ENCODE results near the gene AGPAT1. TPM values are rescaled to one million over a fixed set of nuclear protein-coding genes. Genes with fewer than 3 reads are reported as not detected.

AGPAT1 gene
- total and polyA plus RNA-seq, 2 experiments from 2014 or later, result 39.7 to 71.2 TPM

- in situ Hi-C loops (cut with MboI), result no loop called here
- Histone ChIP-seq H3K36me3 (ENCODE audit: low read depth) (peaks cover 11% of the 10 kb centered on the region; the same call in 1 of the 2 replicates), H3K9ac (peak overlapping the region; percentile 91), H3K4me1 (ENCODE audit: insufficient read depth) (peaks cover 20% of the 10 kb centered on the region), H2AFZ (peak overlapping the region; percentile 97), H3K9me3 (ENCODE audit: low read depth) (no peaks in the 10 kb centered on the region), H4K20me1 (ENCODE audit: insufficient read depth) (no peaks in the 10 kb centered on the region), H3K4me2 (ENCODE audit: unreplicated experiment) (peak overlapping the region; percentile 93), H3K9me2 (ENCODE audit: insufficient read depth) (no peaks in the 10 kb centered on the region), H3F3A (ENCODE audit: insufficient read depth) (peaks cover 9% of the 10 kb centered on the region; the same call in 1 of the 2 replicates), H3K79me2 (ENCODE audit: insufficient read depth) (peaks cover 28% of the 10 kb centered on the region), H3K27me3 (replicated peaks; ENCODE audit: insufficient read depth) (no peaks in the 10 kb centered on the region), H3K27ac (peak overlapping the region; percentile 91), H3K4me3 (peak overlapping the region; percentile 94)
- WGBS, 2 experiments (ENCODE audit: low coverage in 1 of 2, low lambda C conversion rate in 2 of 2, missing lambda C conversion rate in 2 of 2), result 2 to 7% methylated on average over 33 to 34 of the region's 34 CpGs
- TF ChIP-seq EZH2 (IDR thresholded peaks at IDR 0.05; ENCODE audit: insufficient read depth, poor library complexity, severe bottlenecking), result no peak
- DNase-seq, result peak; percentile 86
Measured at GRCh38 chr6:32154514-32155161, 21.2 kb downstream of the AGPAT1 start.

DNA sequence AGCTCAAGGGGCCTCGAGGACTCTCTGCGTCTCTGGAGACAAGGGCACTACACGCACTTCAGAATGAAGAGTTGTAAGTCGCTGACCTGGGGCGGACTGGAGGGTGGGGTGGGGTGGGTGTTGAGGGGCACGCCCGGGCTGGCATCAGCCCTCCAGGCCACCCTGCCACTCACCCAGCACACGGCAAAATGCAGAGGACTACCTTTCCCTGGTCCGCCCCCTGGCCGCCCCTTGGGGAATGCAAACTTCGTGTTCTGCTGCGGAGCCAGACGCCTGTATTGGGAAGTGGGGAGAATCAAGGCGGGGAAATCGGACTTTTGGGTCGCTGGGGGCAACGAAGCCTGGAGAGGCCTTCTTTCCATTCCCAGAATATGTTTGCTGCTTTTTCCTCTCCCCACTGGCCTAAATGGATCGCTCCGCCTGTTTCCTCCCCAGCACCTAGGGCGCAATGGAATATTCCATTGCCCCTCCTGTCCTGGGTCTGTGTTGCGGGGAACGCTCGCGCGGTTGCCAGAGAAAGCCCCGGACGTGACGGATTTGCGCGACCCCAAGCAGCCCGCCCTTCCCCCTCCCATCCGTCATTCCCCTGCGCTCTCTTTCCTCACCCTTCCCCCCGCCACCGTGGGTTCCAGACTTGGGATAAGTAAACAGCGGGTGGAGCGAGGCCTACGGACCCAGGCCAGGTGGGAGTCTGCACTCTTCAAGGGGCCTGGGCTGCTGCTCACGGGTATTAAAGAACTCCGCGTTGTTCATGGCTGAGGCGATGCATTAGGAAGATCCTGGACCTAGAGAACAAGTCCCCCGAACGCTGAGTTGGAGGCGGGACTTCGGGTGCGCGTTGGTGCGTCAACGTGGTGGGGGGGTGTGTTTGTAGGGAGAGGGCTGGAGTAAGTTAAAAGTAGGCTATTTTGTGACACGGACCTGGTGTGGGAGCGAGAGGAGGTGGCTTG lies 22.0 kb downstream of the AGPAT1 start, which contains the start of gene PPT2:
TSS of gene PPT2 (plus strand) at position 578 of the 950 bp plus-strand sequence. CDS start 454 bp downstream, outside the sequence.
- Histone ChIP-seq H3K4me2 (ENCODE audit: unreplicated experiment) (peak within 1 kb of the TSS; percentile 93), H4K20me1 (ENCODE audit: insufficient read depth) (no peaks in the 10 kb centered on the region), H3K4me1 (ENCODE audit: insufficient read depth) (peaks cover 20% of the 10 kb centered on the region), H2AFZ (peak within 1 kb of the TSS; percentile 97), H3K4me3 (peak within 1 kb of the TSS; percentile 94), H3F3A (ENCODE audit: insufficient read depth) (peaks cover 9% of the 10 kb centered on the region; the same call in 1 of the 2 replicates), H3K27ac (peak within 1 kb of the TSS; percentile 91), H3K9me3 (ENCODE audit: low read depth) (no peaks in the 10 kb centered on the region), H3K79me2 (ENCODE audit: insufficient read depth) (peaks cover 28% of the 10 kb centered on the region), H3K9me2 (ENCODE audit: insufficient read depth) (no peaks in the 10 kb centered on the region), H3K9ac (peak within 1 kb of the TSS; percentile 91), H3K36me3 (ENCODE audit: low read depth) (peaks cover 14% of the 10 kb centered on the region; the same call in 1 of the 2 replicates), H3K27me3 (replicated peaks; ENCODE audit: insufficient read depth) (no peaks in the 10 kb centered on the region)
- TF ChIP-seq EZH2 (IDR thresholded peaks at IDR 0.05; ENCODE audit: insufficient read depth, poor library complexity, severe bottlenecking), result no peak
- TF ChIP-seq EZH2phosphoT487 (IDR thresholded peaks at IDR 0.05; ENCODE audit: insufficient read depth, low read depth), result no peak
- DNase-seq, result peak; percentile 93
- WGBS, 2 experiments (ENCODE audit: low coverage in 1 of 2, low lambda C conversion rate in 2 of 2, missing lambda C conversion rate in 2 of 2), result 1 to 2% methylated on average over 40 to 52 of the region's 52 CpGs
- in situ Hi-C loops (cut with MboI), result no loop called here

GRCh38 chr6:32152769-32153563 lies 22.9 kb downstream of the AGPAT1 start:
- Histone ChIP-seq H3K9me3 (ENCODE audit: low read depth) (no peaks in the 10 kb centered on the region), H3K79me2 (ENCODE audit: insufficient read depth) (peaks cover 28% of the 10 kb centered on the region), H3K9ac (peak overlapping the region; percentile 91), H3K4me1 (ENCODE audit: insufficient read depth) (peaks cover 20% of the 10 kb centered on the region), H2AFZ (peak overlapping the region; percentile 97), H3K4me3 (peak overlapping the region; percentile 94), H3K4me2 (ENCODE audit: unreplicated experiment) (peak overlapping the region; percentile 93), H3K27me3 (replicated peaks; ENCODE audit: insufficient read depth) (no peaks in the 10 kb centered on the region), H3K27ac (peak overlapping the region; percentile 91), H3K36me3 (ENCODE audit: low read depth) (peaks cover 9% of the 10 kb centered on the region; the same call in 1 of the 2 replicates), H3F3A (ENCODE audit: insufficient read depth) (peaks cover 9% of the 10 kb centered on the region; the same call in 1 of the 2 replicates), H3K9me2 (ENCODE audit: insufficient read depth) (no peaks in the 10 kb centered on the region), H4K20me1 (ENCODE audit: insufficient read depth) (no peaks in the 10 kb centered on the region)
- WGBS, 2 experiments (ENCODE audit: low coverage in 1 of 2, low lambda C conversion rate in 2 of 2, missing lambda C conversion rate in 2 of 2), result 7 to 10% methylated on average over 35 of the region's 35 CpGs
- DNase-seq, result peak; percentile 77
- in situ Hi-C loops (cut with MboI), result no loop called here
- no peak for TF ChIP-seq EZH2 (IDR thresholded peaks at IDR 0.05; ENCODE audit: insufficient read depth, poor library complexity, severe bottlenecking)

All from GM23248 (cell line).